Activated CD8-positive, alpha-beta memory T cell treated with anti-CD3 and anti-CD28 coated beads, Interleukin-2, amount 50 U/mL, for 24 hours (primary cell): ENCODE measurements around the gene ANKRD16.
"Not testable (repeated sequence)": the region's sequence is repeated elsewhere in the genome, so short reads cannot be mapped to it uniquely, and the experiment has no call there.

Experiments used
- DNase-seq: peaks from one replicate; pipeline ENCODE4 v3.0.0-alpha.2; 2020; ENCODE audit errors: extremely low read depth

ANKRD16 gene

GRCh38 chr10:5889624-5890451, at the start of gene ANKRD16, which contains the start of gene FBH1:
ANKRD16 (minus strand) TSS chr10:5889893; CDS start chr10:5889354, 539 bp downstream.
FBH1 (plus strand) TSS chr10:5890243; CDS start chr10:5890346, 103 bp downstream.
- DNase-seq: peak; percentile 90

- DNase-seq: no peak
Observed at GRCh38 chr10:5938291-5938690, 48.6 kb upstream of the ANKRD16 start.

GRCh38 chr10:5937016-5937415, 47.3 kb upstream of the ANKRD16 start:
- DNase-seq: no peak

GRCh38 chr10:5935628-5936027, 45.9 kb upstream of the ANKRD16 start:
- no peak for DNase-seq

GRCh38 chr10:5933909-5934546, 44.3 kb upstream of the ANKRD16 start:
- no peak for DNase-seq

- DNase-seq: no peak
Observed at GRCh38 chr10:5932345-5932744, 42.7 kb upstream of the ANKRD16 start.

GRCh38 chr10:5930272-5930671, 40.6 kb upstream of the ANKRD16 start:
- DNase-seq: no peak

- no peak for DNase-seq
Observed at GRCh38 chr10:5929442-5929841, 39.7 kb upstream of the ANKRD16 start.

- DNase-seq: no peak
Observed at GRCh38 chr10:5927306-5927705, 37.6 kb upstream of the ANKRD16 start.

GRCh38 chr10:5924889-5925288, 35.2 kb upstream of the ANKRD16 start:
- no peak for DNase-seq

GRCh38 chr10:5921746-5922145, 32.1 kb upstream of the ANKRD16 start:
- no peak for DNase-seq

GRCh38 chr10:5919568-5919967, 29.9 kb upstream of the ANKRD16 start:
- DNase-seq: no peak

- no peak for DNase-seq
Observed at GRCh38 chr10:5918763-5919162, 29.1 kb upstream of the ANKRD16 start.

GRCh38 chr10:5917305-5917704, 27.6 kb upstream of the ANKRD16 start:
- no peak for DNase-seq

GRCh38 chr10:5915451-5915850, 25.8 kb upstream of the ANKRD16 start:
- DNase-seq: no peak

- DNase-seq: no peak
Observed at GRCh38 chr10:5913736-5914135, 24.0 kb upstream of the ANKRD16 start.

- no peak for DNase-seq
Observed at GRCh38 chr10:5911670-5912069, 22.0 kb upstream of the ANKRD16 start.

- no peak for DNase-seq
Observed at GRCh38 chr10:5910323-5911100, 20.8 kb upstream of the ANKRD16 start.

GRCh38 chr10:5908676-5909075, 19.0 kb upstream of the ANKRD16 start:
- DNase-seq: not testable (repeated sequence)

- DNase-seq: no peak
Observed at GRCh38 chr10:5906651-5907050, 17.0 kb upstream of the ANKRD16 start.

GRCh38 chr10:5905854-5906507, 16.3 kb upstream of the ANKRD16 start:
- no peak for DNase-seq

- no peak for DNase-seq
Observed at GRCh38 chr10:5904227-5904626, 14.5 kb upstream of the ANKRD16 start.
